Ecto neural progenitor cell (in vitro differentiated cells): ENCODE results near the gene FADS2.

Experiments used
- DNase-seq: peaks from one replicate; pipeline ENCODE4 v3.0.0-alpha.2; 2018; ENCODE audit warnings: low spot score

FADS2 gene

DNA sequence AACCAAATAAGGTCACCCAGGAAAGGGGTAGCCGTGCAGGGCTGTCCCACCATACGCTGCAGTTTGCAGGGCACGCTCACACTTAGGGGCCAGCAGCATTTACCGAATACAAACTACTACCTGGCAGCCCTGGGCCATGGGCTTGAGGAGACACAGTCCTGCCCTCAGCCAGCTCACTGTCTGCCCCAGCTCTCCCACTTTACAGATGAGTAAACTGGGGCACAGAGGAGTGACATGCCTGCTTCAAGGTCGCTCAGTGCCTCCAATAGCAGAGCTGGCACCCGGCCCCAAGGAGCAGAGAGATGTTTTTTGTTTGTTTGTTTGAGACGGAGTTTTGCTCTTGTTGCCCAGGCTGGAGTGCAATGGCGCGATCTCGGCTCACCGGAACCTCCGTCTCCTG lies 60.5 kb downstream of the FADS2 start:
- no peak for DNase-seq

DNA sequence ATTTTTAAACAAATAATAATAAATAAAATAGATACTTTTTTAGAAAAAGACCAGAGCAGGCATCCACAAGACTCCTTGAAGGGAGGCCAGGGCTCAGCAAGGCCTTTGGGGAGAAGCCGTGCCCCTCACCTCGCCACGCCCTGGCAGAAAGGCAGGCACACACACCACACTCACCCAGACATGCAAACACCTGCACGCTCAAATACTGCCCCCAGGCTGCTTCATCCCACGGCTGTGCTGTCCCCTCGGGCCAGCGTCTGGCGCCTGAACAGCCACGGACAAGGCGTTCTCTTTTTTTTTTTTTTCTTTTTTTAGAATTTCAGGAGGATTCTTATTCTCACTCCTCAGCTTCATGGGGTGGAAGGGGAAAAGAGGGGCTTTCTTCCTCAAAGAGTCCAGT lies 61.7 kb downstream of the FADS2 start:
- no peak for DNase-seq

DNA sequence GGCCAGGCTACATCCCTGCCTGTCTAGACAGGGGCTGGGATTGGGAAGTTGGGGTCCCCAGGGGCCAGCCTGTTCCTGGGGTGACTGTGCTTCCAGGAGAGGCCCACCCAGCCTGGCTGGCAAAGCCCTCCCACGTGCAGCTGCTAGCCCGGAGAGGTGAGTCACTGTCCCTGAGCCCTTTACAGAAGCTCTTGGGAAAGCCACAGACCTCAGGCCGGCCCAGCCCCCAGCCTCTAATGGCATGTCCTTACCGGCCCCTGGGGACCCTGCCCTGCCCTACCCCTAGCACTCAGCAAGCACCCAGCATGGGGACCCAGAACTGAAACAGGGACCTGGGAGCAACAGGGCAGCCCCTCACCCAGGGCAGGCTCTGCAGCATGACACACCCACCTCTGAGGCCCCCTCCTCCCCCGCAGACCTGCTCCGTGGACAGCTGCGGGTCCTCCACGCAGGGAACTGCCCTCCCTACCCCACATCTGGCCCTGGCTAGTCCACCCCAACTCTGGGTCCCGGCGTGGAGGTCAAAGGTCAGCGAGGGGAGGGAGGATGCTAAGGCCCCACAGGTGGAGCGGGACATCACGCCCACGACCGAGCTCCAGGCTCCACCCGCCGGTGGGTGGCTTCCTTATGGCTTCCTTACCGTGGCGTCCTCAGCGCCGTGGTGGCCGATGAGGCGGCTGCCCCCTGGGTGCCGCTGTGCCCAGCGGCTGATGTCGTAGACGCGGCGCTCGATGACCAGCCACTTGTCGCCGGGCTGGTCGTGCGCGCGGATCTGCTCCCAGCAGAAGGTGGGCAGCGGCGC lies 62.6 kb downstream of the FADS2 start:
- DNase-seq: no peak

DNA sequence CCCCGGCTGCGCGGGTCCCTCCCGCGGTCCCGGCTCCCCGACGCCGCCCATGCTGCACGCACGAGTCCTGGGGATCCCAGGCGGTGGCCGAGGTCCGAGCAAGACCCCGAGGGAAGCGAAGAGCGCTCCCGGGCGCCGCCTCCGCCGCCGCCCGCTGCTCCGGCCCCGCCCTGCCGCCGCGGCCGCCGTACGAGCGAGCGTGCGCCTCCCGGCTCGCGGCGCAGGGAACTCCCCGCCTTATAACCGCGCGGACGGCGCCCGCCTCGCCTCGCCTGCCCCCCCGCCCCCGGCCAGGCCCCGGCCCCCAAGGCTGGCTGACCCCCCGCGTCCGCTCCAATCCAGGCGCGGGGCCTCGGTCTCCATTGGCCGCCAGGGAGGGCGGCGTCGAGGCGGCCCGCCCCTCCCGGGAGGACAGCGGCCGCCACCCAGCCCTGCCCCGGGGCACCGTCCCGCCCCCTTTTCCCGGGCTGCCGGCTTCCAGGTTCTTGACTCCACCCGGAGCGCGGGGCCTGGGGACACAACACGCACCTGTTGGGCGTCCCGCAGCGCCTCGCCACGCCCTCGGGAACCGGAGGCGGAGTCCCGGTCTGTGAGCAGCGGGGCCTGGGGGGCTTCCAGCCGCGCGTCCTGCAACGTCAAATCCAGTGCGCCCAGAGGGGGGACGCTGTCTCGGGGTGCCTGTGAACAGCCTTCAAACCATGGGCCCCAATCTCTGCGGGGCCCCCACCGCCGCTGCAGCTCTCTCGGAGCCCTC lies 63.4 kb downstream of the FADS2 start, which contains the start of gene FADS3:
TSS of gene FADS3 (minus strand) at position 215 of the 754 bp plus-strand sequence. CDS start at position 51, 164 bp downstream.
- DNase-seq: peak; percentile 90

DNA sequence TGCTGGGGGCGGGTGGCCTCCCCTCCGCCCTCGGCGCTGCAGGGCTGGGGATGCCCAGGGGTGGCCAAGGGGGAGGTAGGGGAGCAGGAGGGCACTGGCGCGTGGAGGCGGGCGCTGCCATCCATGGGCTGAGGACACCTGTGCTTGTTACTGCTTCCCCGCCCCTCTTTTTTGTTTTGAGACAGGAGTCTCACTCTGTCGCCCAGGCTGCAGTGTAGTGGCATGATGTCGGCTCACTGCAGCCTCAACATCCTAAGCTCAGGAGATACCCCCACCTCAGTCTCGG lies 63.9 kb downstream of the FADS2 start:
- no peak for DNase-seq

DNA sequence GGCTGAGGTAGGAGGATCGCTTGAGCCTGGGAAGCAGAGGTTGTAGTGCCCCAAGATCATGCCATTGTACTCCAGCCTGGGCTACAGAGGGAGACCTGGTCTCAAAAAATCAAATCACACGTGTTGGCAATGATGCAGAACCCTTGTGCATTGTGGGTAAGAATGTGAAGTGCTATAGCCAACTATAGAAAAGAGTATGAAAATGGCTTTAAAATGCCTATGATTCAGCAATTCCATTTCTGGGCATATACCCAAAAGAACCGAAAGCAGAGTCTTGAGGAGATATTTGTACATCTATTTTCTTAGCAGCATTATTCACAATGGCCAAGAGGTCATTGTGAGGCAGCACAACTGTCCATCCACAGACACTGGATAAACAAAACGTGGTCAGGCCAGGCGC lies 65.9 kb downstream of the FADS2 start:
- DNase-seq: no peak

DNA sequence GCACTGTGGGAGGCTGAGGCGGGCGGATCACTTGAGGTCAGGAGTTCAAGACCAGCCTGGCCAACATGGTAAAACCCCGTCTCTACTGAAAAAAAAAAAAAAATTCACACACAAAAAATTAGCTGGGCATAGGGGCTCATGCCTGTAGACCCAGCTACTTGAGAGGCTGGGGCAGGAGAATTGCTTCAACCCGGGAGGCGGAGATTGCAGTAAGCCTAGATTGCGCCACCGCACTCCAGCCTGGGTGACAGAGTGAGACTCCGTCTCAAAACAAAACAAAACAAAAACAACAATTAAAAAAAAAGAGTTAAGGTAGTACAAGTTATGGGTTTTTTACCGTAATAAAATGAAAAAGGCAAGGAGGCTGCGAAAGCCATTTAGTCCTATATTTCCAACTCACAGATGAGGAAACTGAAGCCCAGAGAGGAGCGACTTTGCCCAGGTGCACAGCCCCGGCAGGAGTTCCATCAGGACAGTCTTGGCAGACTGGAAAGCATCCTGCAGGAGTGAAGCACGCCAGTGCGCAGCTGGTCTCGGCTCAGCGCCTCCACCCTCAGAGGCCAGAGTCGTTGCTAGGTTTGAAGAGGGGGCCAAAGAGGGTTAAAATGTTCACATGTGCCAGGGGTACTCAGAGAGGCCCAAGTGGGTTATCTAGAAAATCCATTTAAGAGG lies 67.1 kb downstream of the FADS2 start:
- DNase-seq: no peak

DNA sequence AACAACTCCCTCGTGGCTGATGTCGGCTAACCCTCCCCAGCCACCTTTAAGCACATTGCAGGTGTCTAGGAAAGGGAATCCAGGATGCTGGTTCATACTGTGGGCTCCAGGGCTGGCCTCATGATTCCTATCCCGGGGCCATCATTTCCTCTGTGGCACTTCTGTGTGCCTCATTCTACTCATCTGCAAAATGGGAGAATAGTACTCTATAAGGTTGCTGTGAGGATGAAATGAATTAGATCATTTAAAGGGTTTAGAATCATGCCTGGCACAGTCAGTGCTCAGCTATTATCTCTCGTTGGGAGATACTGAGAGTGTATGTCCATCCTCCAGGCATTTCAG lies 67.6 kb downstream of the FADS2 start:
- no peak for DNase-seq

DNA sequence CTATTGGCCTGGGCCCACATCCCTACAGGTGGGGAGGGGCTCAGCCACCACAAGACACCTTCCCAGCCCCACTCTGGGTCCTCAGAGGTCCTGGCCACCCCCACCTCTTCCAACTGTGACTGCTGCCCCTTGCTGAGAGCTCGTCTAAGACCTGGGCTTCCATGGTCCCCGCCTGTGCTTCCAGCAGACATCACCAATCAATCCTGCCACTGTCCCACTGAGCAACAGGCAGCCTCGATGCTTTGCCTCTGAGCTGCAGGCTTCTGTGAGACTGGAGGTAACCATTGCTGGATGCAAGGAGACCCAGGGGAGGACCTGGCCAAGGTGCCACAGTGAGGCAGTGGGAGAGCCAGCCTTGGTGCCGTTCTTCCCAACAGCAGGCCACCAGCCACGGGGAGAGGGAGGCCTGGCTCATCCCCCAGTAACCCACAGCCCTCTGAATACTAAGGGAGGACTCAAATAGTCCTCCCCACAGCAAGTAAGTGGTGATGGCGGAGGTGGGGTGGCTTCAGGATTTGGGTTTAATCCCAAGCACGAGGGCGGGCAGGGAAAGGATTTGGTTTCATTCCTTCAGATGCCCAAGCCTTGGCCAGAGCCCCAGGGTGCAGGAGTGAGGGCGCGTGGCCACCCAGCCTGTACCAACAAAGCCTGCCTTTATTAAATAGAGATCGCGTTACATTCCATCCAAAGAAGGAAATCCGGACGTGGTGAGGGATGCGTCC lies 68.7 kb downstream of the FADS2 start:
- DNase-seq: no peak

DNA sequence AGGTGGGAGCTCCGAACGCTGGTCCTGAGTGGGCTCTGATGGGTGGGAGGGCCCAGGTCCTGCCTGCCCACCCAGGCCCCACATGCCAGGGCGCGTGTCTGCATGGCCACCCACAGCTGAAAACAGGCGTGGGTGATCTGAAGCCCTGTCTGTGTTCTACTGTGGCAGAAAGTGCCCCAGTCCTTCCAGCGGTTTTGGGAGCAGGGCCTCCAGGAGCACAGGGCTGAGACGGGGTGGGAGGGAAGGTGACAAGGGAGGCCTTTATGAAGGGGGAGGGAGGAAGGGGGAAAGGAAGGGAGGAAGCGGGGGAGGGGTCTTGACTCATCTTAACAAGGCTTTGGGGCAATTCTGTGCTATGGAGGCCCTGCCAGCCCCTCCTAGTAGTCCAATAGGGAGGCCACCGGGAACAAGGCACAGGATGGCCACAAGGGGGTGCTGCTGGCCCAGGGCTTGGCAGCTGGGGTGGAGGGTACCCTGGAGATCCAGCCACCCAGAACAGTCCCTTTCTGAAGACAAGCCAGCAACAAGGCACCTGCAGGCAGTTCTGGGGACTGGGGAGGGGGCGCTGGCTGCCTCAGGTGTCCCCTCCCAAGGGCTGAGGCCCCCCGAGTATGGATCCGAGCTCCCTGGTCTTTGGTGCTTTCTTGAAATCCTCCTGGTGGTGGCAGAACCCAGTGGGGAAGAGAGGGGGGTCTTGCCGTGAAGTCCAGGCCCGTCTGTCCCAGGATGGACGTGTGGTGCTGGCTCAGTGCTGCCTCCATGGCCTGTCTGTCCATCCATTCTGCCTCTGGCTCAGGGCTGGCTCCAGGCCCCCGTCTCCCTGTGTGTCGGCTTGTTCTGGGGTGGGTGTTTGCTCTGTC lies 69.5 kb downstream of the FADS2 start:
- DNase-seq: peak; percentile 90

DNA sequence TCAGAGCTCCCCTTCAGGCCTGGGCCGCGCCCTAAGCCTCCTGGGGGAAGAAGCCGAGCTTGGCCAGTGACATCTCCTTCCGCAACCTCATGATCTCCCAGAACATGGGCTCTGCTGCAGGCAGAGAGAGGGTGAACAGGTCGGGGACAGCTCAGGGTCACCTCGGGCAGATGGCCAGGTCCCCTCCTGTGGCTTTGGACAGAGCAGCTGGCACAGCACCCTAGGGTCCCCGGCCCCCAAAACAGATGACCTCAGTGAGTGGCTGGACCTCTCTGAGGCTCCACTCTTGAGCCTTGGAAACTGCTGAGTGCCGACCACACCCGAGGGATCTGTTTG lies 70.1 kb downstream of the FADS2 start:
- DNase-seq: no peak

DNA sequence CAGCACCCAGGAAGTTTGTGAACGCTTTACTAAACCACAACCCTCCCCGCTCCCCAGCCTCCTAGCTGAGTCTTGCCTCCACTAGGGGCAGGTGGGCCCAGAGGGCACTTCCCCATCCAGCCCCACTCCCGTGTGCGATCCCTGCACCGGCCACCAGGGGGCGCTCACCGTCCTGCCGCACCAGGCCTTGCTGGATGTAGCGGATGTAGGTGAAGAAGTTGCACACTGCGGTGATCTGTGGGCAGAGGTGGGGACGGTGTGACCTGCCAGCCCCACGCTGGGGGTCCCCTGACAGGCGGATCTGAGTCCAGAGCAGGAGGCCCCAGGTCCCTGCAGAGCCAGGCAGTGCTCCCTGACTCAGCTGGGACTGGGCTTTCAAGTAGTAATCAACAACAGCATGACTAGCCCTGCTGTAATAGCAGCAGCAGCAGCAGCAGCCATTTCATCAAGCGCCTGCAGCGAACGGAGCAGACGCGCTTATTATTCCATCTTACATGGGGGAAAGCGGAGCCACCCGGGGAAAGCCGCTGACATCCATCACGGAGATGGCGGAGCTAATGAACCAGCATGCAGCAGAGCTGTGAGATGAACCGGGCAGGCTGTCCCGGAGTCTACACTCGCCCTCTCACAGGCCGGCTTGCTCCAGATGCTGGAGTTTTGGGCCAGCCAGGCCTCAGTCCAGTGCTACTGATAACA lies 71.2 kb downstream of the FADS2 start:
- DNase-seq: peak; percentile 97

DNA sequence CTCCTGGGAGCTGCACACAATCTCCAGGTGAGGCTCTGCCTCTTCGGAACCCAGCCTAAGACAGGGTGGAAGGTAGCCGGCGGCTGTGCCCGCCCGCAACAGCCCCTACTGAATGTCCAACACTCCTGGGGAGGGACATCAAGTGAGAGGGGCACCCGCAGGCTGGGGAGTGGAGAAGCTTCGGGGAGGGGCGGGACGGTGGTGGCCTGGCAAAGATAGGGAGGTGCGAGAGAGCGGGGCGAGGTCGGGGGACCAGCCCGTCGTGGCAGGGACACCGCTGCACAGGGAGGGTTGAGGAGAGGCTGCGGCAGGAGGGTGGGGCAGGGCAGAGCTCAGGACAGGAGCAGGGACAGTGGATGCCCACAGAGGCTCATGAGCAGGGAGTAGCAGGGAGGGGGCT lies 72.2 kb downstream of the FADS2 start:
- DNase-seq: no peak

DNA sequence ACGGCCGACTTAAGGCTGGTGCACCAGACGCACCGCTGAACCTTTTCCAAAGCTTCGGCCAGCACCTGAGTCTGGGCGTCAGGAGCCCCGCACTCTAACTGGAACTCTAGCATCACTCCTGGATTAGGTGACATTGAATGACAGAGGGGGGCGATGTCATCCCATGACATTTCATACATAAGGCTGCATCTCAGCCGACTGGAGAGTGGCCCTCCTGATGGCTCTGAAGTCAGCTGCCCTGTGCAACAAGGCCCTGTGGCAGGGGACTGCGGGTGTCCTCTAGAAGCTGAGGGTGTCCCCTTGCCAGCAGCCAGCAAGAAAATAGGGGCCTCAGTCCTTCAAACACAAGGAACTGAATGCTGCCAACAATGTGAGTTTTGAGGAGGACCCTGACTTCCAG lies 73.3 kb downstream of the FADS2 start:
- DNase-seq: no peak

DNA sequence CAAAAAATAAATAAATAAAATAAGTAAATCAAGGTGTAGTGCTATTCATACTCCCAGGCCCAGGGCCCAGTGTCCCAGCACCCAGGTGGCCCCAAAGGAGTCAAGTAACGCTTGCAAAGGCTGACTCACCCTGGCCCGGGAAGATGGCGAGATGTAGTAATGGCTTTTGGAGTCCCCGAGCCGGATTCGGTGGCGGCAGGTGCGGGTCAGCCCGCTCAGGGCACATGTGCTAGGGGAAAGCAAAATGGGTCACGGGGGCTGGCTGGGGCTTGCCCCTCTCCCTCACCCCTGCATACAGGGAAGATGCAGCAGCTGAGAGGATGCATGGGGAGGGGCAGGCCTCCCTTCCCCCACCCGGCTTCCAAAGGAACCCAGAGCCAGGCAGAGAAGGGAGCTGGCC lies 74.2 kb downstream of the FADS2 start:
- no peak for DNase-seq

DNA sequence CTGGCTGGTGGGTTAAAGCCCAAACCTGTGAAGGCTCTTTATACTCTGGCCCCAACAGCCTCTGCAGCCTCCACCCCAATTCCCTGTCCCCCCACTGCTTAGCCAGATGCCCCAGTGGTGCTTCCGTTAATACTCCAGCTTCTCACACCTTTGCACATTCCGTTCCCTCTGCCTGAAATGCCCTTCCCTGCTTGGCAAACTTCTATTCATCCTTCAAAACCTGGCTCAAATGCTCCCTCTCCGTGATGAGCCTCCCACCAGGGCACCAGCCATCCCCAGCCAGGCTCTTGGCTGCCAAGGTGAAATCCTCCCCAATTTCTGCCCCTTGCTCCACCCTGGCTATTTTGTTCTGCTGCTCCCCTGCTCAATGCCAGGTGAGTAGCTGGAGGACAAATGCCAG lies 75.7 kb downstream of the FADS2 start:
- DNase-seq: no peak

DNA sequence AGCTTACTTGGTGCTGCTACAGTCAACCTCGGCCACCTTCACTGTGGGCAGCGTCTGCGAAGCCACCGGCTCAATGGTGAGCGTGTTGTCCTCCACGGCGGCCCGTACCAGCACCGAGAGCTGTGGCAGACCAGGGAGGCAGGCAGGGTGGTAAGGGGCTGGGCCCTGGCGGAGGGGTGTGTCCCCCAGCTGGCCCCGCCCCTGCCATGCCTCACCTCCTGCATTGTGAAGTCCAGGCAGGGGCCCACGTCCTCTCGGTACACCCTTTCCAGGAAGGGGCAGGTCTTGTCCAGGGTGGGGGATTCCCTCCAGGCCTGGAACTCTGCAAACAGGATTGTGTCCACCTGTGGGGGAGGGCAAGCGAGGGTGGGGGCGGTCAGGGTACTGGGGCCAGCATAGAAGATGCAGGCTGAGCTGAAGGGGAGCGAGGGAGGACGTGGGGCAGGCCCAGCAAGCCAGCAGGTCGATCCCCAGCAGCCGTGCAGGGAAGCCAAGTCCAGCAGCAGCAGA lies 76.5 kb downstream of the FADS2 start:
- DNase-seq: peak; percentile 82

DNA sequence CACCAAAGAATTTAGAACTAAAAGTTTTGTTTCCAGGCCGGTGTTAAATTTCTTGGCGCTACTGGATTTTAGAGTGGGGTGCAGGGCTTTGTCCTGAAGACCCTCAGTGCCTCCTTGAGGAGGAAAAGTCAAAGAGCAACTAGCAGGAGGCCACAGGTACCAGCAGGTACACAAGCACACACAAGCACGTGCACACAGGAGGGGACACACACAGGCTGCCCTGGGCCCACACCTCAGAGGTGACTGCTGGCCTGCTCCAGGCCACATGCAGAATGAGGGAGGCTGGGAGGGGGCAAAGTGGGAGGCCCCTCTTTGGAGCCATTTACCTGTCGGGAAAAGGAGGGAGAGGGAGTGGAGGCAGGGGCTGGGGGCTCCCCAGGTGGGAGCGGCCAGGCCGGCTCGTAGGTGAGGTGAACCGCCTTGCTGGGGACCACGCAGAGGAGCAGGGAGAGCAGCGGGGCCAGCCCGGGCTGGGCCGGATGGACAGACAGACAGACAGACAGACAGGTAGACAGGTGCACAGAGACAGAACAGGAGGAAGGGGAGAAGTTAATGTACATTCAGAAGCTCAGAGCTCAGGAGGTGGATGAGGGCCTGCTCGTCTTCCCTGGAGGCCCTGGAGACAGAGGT lies 77.1 kb downstream of the FADS2 start:
- no peak for DNase-seq

DNA sequence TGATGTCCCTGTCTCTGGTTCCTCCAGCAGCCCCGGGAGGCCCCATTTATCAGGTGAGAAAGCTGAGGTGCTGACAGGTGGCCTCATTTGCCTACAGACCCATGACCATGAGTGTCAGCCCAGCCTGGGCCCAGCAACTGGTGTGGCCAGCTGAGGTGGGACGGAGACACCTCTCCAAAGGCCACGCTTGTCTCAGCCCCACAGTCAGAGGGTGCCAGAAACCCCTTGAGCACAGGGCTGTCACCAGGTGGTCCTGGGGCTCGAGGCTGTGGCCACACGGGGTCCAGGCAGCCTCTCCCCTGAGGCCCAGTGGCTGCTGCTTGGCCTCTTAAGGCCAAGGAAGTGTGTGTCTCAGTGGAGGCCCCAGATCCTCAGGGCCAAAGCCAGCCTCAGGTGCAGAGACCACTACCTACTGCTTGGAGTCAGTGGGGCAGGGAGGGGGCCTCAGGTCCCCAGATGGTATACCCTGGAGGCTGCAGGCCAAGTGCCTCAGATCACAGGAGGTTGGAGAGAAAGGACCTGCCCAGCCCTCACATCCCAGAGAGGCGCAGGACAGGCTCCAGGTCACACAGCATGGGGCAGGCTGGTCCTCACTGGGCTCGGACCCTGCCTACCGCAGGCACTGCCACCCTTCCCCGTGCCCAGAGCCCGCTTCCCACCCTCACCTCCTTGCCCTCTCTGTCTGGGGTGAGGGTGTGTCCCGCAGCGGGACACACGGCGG lies 77.9 kb downstream of the FADS2 start:
- no peak for DNase-seq

DNA sequence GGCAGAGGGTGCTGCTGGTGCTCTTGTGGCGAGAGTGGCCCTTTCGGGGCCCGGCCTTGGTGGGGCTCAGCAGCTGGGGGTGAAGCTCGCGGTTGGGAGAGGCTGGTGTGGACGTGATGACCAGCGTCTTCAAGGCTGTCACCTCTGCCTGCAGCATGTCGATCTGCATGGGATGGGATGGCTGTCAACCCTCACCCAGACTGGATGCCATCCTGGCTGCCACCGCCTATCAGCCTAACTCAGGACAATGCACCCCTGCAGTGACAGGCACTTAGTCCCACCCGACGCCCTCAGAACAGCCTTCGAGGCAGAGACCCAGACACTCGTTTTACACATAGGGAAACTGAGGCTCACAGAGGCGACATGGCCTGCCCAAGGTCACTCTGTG lies 78.4 kb downstream of the FADS2 start:
- no peak for DNase-seq
